HG03135 (cell line): ENCODE data around the gene ISG20L2.

Source experiments
- ATAC-seq: cut with Tn5 transposase; IDR thresholded peaks from one replicate; pipeline ENCODE4 v1.9.1; 2021; ENCODE audit warnings: mild to moderate bottlenecking, moderate library complexity; ENCODE audit not compliant: unreplicated experiment

ISG20L2 gene

GRCh38 chr1:156755527-156755950, 27.0 kb upstream of the ISG20L2 start:
- ATAC-seq = no peak

GRCh38 chr1:156754219-156754618, 25.7 kb upstream of the ISG20L2 start:
- ATAC-seq = no peak

- no peak for ATAC-seq
Measured at GRCh38 chr1:156752843-156753482, 24.4 kb upstream of the ISG20L2 start.

- ATAC-seq = peak; percentile 55
Measured at GRCh38 chr1:156751757-156752481, 23.4 kb upstream of the ISG20L2 start.

- ATAC-seq = no peak
Measured at GRCh38 chr1:156751451-156751756, 22.8 kb upstream of the ISG20L2 start, which contains the start of gene HDGF. TSS of gene HDGF (minus strand) at chr1:156751675. CDS start at chr1:156751429, 246 bp downstream.

- peak; percentile 19 for ATAC-seq
Measured at GRCh38 chr1:156750711-156751450, 22.3 kb upstream of the ISG20L2 start.

GRCh38 chr1:156750191-156750672, 21.7 kb upstream of the ISG20L2 start:
- no peak for ATAC-seq

GRCh38 chr1:156749419-156750118, 21.0 kb upstream of the ISG20L2 start:
- ATAC-seq = no peak

GRCh38 chr1:156748670-156749418, 20.3 kb upstream of the ISG20L2 start:
- ATAC-seq = no peak

- no peak for ATAC-seq
Measured at GRCh38 chr1:156747742-156748669, 19.4 kb upstream of the ISG20L2 start.

GRCh38 chr1:156746728-156747631, 18.4 kb upstream of the ISG20L2 start:
- no peak for ATAC-seq

GRCh38 chr1:156746406-156746727, 17.8 kb upstream of the ISG20L2 start:
- ATAC-seq = no peak

- ATAC-seq = no peak
Measured at GRCh38 chr1:156745881-156746280, 17.3 kb upstream of the ISG20L2 start.

- no peak for ATAC-seq
Measured at GRCh38 chr1:156744786-156745419, 16.3 kb upstream of the ISG20L2 start.

- ATAC-seq = no peak
Measured at GRCh38 chr1:156744344-156744743, 15.8 kb upstream of the ISG20L2 start.

GRCh38 chr1:156743367-156744302, 15.1 kb upstream of the ISG20L2 start:
- no peak for ATAC-seq

GRCh38 chr1:156742801-156743200, 14.2 kb upstream of the ISG20L2 start:
- ATAC-seq = no peak
